Measurements from ENCODE around the gene MAPRE2.

DNA sequence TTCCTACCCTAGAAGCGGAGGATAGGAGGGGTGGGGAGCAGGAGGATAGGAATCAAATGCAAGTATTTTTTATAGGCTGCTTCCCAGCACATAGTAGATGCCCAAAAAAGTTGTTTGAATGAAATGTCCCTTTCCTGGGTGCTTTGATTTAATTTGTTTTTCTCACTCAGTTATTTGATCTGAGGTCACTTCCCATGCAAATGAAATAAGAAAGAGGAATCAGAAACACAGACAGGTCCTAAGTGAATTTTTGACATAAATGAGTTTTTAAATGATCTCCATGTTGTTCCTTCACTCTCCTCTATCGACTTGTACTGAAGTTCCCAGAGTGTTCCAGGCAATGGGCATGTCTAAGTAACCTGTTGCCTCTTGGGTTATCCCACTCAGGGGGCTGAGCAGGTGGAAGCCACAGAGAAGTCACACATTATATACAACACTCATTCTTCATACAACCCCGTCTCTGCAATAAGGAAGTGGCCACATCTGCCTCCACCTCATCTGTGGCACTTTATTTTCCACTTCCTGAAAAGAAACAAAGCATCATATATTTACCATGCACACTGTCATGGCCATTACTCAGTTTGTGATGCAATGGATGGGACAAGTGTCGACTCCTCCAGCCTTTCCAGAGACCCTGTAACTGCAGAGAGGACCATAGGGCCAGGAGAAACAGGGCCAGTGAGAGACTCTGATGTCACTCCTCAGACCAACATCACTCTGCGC, 117.7 kb downstream of the MAPRE2 start:
- TF ChIP-seq POLR2A (IDR thresholded peaks at IDR 0.05): no peak
- no peak for TF ChIP-seq CTCF (IDR thresholded peaks at IDR 0.05)
